Measurements from ENCODE around the gene RNH1. TPM values are rescaled to one million over a fixed set of nuclear protein-coding genes. Genes with fewer than 3 reads are reported as not detected.

Gene RNH1
- total RNA-seq, 8 experiments from 2014 or later, result 55.8 to 181 (median 94.8) TPM

DNA sequence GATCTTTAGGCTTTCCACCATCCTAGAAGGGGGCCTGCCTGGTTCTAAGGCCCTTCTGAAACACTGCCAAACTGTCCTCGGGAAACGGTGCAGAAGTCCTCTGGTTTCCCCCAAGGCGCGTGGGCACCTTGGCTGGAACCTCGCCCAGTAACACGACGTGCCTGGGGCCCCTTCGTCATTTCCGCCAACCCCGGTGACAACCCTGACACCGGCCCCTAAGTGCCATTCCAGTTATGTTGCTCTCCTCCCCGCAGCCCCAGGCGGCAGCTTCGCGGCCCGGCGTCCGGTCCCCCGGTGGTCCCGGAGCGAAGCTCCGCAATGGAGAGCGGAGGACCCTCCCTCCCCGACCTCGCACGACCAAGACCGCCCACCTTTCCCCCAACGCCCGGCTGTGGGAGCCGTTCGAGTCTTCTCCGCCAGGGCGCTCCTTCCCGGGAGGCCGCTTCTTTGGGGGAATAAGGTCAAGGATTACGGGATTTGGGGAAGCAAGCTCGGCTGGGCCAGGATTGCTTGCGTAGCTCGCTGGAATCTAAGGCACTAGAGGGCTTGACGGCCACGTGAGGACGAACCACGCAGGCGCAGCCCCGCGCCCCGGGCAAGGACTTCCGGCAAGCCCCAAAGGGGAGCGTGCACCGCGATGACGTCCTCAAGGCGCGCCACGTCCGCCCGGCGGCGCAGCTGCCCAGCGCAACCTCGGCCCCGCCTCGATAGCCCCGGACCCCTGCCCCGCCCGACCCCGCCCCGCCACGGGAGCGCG, 626 bp downstream of the RNH1 start:
- Histone ChIP-seq H3K4me1 (replicated peaks in 1 of 2) (peaks cover 17 to 18% of the 10 kb centered on the region in 2 donors), H3K4me3 (peak overlapping the region; percentile 83 to 99 (median 94)), H3K27ac (peak overlapping the region; percentile 99)
- in situ Hi-C loops (cut with MboI; ENCODE audit: low pct_unique_long_range_greater_than_20kb in 2 of 9, low sequenced_read_pairs in 9 of 9, unreplicated experiment in 9 of 9), result no loop called here
- ATAC-seq (replicated peaks in 6 of 8), result peak; percentile 47 to 83 (median 78)
- WGBS, 10 experiments, result 0 to 7% (median 0%) methylated on average over 2 to 9 of the region's 71 CpGs; no CpG with 5 or more reads in 4 of the 10 experiments

DNA sequence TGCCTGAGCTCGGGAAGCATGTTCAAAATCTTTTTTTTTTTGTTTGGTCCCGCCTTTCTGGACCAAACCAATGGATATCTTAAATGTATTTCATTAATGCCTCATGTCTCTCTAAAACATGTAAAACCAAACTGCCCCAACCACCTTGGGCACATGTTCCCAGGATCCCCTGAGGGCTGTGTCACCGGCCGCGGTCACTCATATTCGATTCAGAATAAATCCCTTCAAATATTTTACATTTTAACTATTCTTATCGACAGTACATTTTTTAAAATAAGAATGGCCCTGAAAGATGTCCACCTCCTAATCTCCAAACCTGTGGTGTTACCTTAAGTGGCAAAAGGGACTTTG, 2.1 kb downstream of the RNH1 start:
- ATAC-seq (replicated peaks in 6 of 8), result no peak
- H3K4me1 ChIP-seq (replicated peaks in 1 of 2), result peaks cover 17 to 18% of the 10 kb centered on the region in 2 donors
- H3K4me3 ChIP-seq, result peak overlapping the region in 2 of 5 donors; percentile 83 to 94
- in situ Hi-C loops (cut with MboI; ENCODE audit: low pct_unique_long_range_greater_than_20kb in 2 of 9, low sequenced_read_pairs in 9 of 9, unreplicated experiment in 9 of 9), result no loop called here
- H3K27ac ChIP-seq, result no peak overlapping the region
- WGBS, 10 experiments, result 13 to 100% (median 54%) methylated on average over 1 to 6 of the region's 7 CpGs

DNA sequence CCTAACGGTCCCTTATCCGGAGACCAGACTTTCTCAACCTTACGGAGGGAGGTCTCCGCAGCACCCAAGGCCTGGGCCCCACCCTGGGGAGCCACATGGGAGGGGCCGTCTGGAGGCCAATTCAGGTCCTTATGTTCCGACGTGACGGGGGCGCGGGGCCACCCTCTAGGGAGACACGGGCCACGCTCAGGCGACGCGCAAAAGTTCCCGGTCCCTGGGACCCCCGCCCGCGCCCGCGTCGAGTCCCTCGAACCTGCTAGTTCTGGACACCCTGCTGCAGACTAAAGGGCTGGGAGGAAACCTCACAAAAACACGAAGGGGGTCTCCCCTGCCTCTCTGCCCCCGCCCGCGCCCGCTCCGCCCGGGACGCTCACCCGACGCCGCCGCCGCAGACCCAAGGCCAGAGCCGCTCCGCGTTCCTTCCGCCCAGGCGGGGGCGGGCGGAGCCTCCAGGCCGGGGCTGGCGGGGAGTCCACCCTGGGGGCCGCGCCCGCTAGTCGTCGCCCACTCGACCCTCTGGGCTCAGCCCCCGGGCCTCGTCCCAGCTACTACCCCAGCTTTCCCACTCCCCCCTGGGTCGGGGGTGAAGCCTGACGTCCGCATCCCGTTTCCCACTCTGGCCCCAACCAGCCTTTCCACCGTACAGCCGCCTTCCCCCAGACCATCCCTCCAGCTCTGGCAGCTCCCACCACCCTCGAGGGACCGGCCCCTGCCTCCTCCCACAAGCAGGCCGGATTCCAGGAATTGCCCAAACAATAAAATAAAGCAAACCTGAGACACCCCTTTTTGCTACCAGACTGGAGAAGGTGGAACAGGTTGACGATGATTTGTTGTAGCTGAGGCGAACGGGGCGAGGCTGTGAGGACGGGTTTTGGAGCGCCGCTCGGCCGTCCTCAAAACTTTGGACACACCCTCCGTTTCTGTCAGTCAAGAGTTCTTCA, 2.7 kb downstream of the RNH1 start:
- ATAC-seq (replicated peaks in 6 of 8), result peak in 3 of 8 experiments; percentile 6 to 7 (median 7)
- in situ Hi-C loops (cut with MboI; ENCODE audit: low pct_unique_long_range_greater_than_20kb in 2 of 9, low sequenced_read_pairs in 9 of 9, unreplicated experiment in 9 of 9), result no loop called here
- 0 to 100% (median 70%) methylated on average over 2 to 12 of the region's 72 CpGs; no CpG with 5 or more reads in 2 of the 10 experiments for WGBS, 10 experiments
- Histone ChIP-seq H3K4me3 (peak overlapping the region in 1 of 5 donors; percentile 94), H3K4me1 (replicated peaks in 1 of 2) (peaks cover 17 to 18% of the 10 kb centered on the region in 2 donors), H3K27ac (no peak overlapping the region)

DNA sequence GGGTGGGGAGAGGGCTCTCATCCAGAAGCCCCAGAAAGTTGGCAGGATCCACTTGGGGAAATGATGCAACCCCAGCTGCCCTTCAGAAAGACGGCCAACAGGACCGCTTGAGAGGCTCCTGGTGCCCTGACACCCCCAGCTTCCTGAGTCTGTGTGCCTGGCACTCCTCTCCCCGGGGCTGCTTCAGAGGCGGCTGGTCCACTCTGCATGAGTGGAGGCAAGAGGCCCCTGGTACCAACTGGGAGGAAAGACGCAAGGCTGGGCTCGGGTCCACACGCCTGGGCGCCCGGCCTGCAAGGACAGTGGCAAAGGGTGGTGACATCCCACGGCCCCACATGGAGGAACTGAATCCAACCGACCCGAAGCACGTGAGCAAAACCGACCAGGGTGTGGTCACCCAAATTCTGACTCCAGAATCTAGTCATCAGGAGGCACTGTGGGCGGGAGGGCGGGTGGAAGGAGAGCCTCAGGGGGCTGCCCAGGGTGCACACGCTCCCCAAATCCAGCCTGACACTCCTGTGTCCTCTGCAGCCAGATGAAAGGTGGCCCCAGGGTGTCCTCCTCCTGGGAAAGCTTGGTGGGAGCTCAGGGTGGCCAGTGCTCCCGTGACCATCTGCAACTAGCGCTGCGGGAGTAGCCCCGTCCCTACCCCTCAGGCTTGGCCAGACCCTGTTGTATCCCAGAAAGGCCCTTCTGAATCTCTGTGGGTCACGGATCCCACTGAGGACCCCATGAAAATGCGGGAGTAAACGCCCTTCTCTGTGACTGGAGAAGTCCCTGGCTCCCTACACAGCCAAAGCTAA, 3.7 kb downstream of the RNH1 start:
- no peak overlapping the region for H3K4me3 ChIP-seq
- 8 to 100% (median 88%) methylated on average over 2 to 3 of the region's 24 CpGs; no CpG with 5 or more reads in 5 of the 10 experiments for WGBS, 10 experiments
- H3K27ac ChIP-seq, result no peak overlapping the region
- peak in 2 of 8 experiments; percentile 0 to 1 for ATAC-seq (replicated peaks in 6 of 8)
- H3K4me1 ChIP-seq (replicated peaks in 1 of 2), result peaks cover 17 to 18% of the 10 kb centered on the region in 2 donors
- in situ Hi-C loops (cut with MboI; ENCODE audit: low pct_unique_long_range_greater_than_20kb in 2 of 9, low sequenced_read_pairs in 9 of 9, unreplicated experiment in 9 of 9), result no loop called here

DNA sequence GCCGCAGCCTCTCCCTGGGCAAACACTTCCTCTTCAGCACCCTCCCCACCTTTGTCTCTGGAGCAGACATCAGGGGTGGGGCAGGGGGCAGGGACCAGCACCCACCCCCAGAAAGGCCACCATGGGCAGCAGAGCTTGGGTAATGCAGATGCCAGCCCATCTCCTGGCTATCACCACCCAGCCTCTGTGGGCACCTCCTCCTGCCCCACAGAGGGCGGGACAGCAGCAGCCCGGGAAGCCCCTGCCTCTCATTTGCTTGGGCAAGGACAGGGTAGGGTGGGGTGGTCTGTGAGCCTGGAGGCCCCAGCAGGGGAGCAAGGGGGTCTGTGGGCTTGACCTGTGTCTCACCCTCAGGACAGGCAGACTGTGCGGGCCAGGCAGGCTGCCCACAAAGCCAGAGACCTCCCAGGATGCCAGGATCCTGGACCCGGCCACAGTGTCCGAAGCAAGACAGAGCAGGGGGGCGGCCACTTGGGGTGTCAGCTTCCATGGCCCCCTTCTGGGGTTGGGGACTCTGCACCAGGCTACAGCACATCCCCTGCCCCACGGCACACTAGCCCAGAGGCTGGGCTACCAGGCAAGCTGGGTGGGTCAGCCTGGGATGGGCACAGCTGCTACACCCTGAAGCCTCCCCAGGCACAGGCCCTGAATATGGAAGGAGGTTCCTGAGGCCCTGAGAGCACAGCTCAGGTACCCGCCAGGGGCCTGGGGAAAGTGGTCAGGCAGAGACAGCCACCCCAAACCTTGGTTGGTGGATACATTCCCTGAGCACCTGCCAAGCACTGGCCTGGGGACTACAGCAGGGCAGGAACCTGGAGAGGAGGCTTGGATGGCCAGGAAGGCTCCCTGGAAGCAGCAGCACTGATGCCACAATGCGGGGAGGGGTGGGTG, 4.5 kb downstream of the RNH1 start:
- Histone ChIP-seq H3K4me3 (no peak overlapping the region), H3K27ac (no peak overlapping the region), H3K4me1 (replicated peaks in 1 of 2) (peaks cover 13 to 14% of the 10 kb centered on the region in 2 donors)
- WGBS, 10 experiments, result 40 to 100% methylated on average over 2 to 3 of the region's 10 CpGs; no CpG with 5 or more reads in 8 of the 10 experiments
- ATAC-seq (replicated peaks in 6 of 8), result no peak
- in situ Hi-C loops (cut with MboI; ENCODE audit: low pct_unique_long_range_greater_than_20kb in 2 of 9, low sequenced_read_pairs in 9 of 9, unreplicated experiment in 9 of 9), result no loop called here

DNA sequence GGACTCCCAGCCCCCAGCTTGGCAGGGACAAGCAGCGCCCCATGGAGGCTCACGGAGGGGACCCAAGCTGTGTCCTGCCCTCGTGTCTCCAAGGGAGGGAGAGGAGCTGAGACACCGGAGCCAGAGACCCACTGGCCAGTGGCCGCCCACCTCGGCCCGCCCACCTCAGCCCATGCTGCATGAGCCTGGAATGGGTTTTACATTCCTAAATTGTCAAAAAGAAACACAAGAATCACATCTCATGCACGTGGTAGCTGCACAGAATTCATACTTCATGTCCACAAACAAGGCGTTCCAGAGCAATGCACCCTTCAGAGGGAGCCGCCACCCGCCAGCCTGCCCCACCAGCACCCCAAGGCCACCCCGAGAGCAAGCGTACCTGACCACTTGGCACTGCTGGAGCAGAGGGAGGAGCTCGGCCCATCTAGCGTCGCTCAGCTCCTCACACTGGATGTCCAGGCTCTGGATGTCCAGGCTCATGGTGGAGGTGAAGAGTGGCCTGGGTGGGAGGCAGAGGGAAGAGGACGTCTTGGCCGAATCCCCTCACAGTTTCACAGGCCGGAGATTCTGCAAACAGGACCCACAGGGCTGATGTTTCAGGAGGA, 5.3 kb downstream of the RNH1 start:
- ATAC-seq (replicated peaks in 6 of 8), result no peak
- peaks cover 13 to 14% of the 10 kb centered on the region in 2 donors for H3K4me1 ChIP-seq (replicated peaks in 1 of 2)
- no peak overlapping the region for H3K4me3 ChIP-seq
- in situ Hi-C loops (cut with MboI; ENCODE audit: low pct_unique_long_range_greater_than_20kb in 2 of 9, low sequenced_read_pairs in 9 of 9, unreplicated experiment in 9 of 9), result no loop called here
- H3K27ac ChIP-seq, result no peak overlapping the region
- WGBS, 10 experiments, result 92 to 100% (median 98%) methylated on average over 2 to 6 of the region's 19 CpGs; no CpG with 5 or more reads in 6 of the 10 experiments

DNA sequence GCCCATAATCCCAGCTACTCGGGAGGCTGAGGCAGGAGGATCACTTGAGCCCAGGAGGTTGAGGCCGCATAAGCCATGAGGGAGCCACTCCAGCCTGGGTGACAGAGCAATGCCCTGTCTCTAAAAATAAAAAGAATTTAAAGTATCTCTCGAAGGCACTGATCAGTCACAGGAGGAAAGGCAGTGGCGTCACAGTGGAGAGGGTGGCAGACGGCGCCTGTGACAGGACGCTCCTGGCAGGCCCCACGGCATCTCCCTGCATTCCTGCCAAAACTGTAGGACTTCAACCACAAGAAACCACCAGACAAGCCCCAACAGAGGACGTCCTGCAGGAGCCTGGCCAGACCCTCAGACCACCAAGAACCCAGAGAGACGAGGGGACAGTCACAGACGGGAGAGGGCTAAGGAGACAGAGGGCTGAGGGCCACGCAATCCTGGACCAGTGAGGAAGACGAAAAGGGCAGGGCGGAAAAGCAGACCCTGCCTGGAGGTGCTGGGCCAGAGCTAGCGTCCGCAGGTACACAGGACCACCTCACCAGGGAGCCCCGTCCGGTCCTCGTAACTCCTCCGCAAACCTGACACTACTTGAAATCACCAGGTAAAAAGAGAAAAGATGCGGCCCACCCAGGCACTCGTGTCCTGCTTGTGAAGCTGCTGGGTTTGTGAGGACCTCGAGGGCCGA, 5.9 kb downstream of the RNH1 start:
- 82 to 100% (median 100%) methylated on average over 2 to 9 of the region's 24 CpGs; no CpG with 5 or more reads in 4 of the 10 experiments for WGBS, 10 experiments
- in situ Hi-C loops (cut with MboI; ENCODE audit: low pct_unique_long_range_greater_than_20kb in 2 of 9, low sequenced_read_pairs in 9 of 9, unreplicated experiment in 9 of 9), result no loop called here
- no peak overlapping the region for H3K27ac ChIP-seq

DNA sequence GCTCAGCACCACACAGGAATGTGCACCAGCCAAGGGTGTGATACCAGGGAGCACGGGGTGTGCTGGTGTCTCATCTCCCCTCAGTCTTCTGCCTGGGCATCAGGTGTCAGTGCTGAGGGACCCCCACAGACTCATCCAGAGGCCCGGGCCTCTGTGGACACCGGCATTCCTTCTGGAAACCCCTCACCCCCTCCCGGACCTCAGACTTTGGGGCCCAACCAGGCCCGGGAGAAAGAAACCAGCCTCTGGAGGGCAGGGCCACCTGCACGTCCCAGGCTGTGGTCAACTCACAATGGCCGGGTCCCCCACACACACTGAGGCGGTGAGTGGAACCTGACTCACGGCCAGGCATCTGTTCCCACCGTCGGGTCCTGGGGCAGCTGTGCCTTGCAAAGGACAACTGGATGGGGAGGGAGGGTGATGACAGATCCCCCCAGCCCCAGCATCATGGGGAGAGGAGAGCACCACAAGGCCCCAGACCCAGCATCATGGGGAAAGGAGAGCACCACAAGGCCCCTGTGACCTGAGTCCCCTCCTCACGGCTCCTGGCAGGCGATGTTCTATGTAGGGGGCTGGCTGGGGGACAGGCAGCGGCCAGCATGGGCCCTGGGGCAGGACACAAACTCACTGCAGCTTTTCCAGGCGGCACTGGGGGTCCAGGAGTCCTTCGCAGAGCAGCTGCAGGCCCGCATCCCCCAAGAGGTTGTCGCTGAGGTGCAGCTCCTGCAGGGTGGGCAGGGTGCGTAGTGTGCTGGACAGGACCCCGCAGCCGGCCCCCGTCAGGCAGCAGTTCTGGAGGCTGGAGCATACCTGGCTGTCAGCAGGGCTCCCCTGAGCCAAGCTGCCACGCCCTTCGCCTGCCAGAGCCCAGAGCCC, 7.6 kb downstream of the RNH1 start:
- no peak for ATAC-seq (replicated peaks in 6 of 8)
- H3K4me3 ChIP-seq, result no peak overlapping the region
- peaks cover 0 to under 1% of the 10 kb centered on the region in 2 donors for H3K4me1 ChIP-seq (replicated peaks in 1 of 2)
- WGBS, 10 experiments, result 87 to 100% (median 100%) methylated on average over 1 to 10 of the region's 24 CpGs; no CpG with 5 or more reads in 5 of the 10 experiments
- in situ Hi-C loops (cut with MboI; ENCODE audit: low pct_unique_long_range_greater_than_20kb in 2 of 9, low sequenced_read_pairs in 9 of 9, unreplicated experiment in 9 of 9), result no loop called here
- no peak overlapping the region for H3K27ac ChIP-seq

More for the DNA sequence above, 5.9 kb downstream of the RNH1 start:
- no peak for ATAC-seq (replicated peaks in 6 of 8)
- Histone ChIP-seq H3K4me1 (replicated peaks in 1 of 2) (peaks cover 13 to 14% of the 10 kb centered on the region in 2 donors), H3K4me3 (no peak overlapping the region)

DNA sequence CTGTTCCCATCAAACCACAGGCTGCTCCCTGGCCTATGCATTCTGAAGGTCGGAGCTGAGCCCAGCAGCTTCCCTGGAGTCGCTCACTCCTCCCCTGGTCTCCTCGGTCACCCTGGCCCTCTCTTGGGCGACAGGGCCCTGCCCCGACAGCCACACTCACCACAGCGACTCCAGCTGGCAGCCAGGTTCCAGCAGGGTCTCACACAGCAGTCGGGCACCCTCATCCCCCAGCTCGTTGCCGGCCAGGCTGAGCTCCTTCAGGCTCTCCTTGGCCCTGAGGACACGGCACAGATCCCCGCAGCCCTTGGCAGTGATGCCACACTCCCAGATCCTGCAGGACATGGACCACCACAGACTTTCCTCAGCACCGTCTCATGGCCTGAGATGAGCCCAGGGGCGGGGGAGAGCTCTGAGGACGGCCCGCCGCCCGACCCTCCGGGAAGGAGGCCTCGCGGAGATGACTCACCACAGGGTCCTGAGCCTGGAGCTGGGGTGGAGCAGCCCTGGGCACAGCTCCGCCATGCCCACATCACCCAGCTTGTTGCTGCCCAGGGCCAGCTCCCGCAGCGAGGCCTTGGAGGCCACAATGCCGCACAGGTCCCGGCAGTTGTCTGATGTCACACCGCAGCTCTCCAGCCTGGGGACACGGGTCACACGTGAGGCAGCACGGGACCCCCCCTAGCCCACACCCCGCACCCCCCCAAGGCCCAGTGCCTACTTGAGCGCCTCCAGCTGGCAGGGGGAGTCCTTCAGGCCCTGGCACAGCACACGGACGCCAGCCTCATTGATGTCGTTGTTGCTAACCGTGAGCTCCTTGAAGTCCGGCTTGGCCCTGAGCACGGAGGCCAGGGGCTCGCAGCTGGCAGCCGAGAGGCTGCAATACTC, 8.5 kb downstream of the RNH1 start:
- no peak overlapping the region for H3K4me3 ChIP-seq
- ATAC-seq (replicated peaks in 6 of 8), result no peak
- no peak overlapping the region for H3K27ac ChIP-seq
- in situ Hi-C loops (cut with MboI; ENCODE audit: low pct_unique_long_range_greater_than_20kb in 2 of 9, low sequenced_read_pairs in 9 of 9, unreplicated experiment in 9 of 9), result no loop called here
- no peaks in the 10 kb centered on the region for H3K4me1 ChIP-seq (replicated peaks in 1 of 2)
- WGBS, 10 experiments, result 93 to 100% (median 96%) methylated on average over 1 to 8 of the region's 39 CpGs; no CpG with 5 or more reads in 5 of the 10 experiments

Data from motor neuron (in vitro differentiated cells).